Skeletal muscle tissue (tissue), 4 donors: Measurements from ENCODE around the gene FOXB1. TPM values are rescaled to one million over a fixed set of nuclear protein-coding genes. Genes with fewer than 3 reads are reported as not detected.

Experiments
- H3K27ac ChIP-seq: one replicate; pipeline ENCODE4 v1.7.0; 2013; ENCODE audit warnings: mild to moderate bottlenecking, low read depth, low read length, inconsistent platforms
- H3K27me3 ChIP-seq, 3 donors: one replicate each; pipeline ENCODE4 v1.7.0; 2013; ENCODE audit warnings: low read length in 3 of 3; ENCODE audit not compliant: control insufficient read depth in 3 of 3, insufficient read depth in 3 of 3
- H3K36me3 ChIP-seq, 3 donors: one replicate each; pipeline ENCODE4 v1.7.0; 2013; ENCODE audit warnings: low read length in 3 of 3; ENCODE audit not compliant: control insufficient read depth in 3 of 3, insufficient read depth in 3 of 3
- H3K4me1 ChIP-seq, 3 donors: one replicate each; pipeline ENCODE4 v1.7.0; 2013; ENCODE audit warnings: low read length in 3 of 3, mild to moderate bottlenecking in 3 of 3; ENCODE audit not compliant: control insufficient read depth in 3 of 3, insufficient read depth in 3 of 3
- H3K4me3 ChIP-seq, 3 donors: one replicate each; pipeline ENCODE4 v1.7.0; 2013; ENCODE audit warnings: low read length in 3 of 3
- H3K9ac ChIP-seq, 3 donors: one replicate each; pipeline ENCODE4 v1.7.0; 2013; ENCODE audit warnings: low read length in 3 of 3, mild to moderate bottlenecking in 3 of 3, moderate library complexity in 2 of 3, low read depth in 1 of 3
- H3K9me3 ChIP-seq, 3 donors: one replicate each; pipeline ENCODE4 v1.7.0; 2013; ENCODE audit warnings: low read length in 3 of 3; ENCODE audit not compliant: control insufficient read depth in 3 of 3
- total RNA-seq: library from RNA; depleted of rRNA; stranded (reverse); fragments of >200 nt; gene quantifications from one replicate; pipeline ENCODE4 v1.2.3, GENCODE V29; 2014
- donor health status: Osteomylitis.

FOXB1 gene
- total RNA-seq, 1 donor from 2014 or later: not detected

GRCh38 chr15:59976480-59977271 lies 27.4 kb upstream of the FOXB1 start:
- peaks cover 0 to 11% (median 3%) of the 10 kb centered on the region in 3 donors for H3K27me3 ChIP-seq
- H3K4me1 ChIP-seq: no peaks in the 10 kb centered on the region
- H3K4me3 ChIP-seq: no peak overlapping the region
- peaks cover 0 to 2% (median 0%) of the 10 kb centered on the region in 3 donors for H3K9me3 ChIP-seq
- no peak overlapping the region for H3K27ac ChIP-seq
- H3K36me3 ChIP-seq: no peaks in the 10 kb centered on the region
- no peak overlapping the region for H3K9ac ChIP-seq

GRCh38 chr15:59991834-59992233 lies 12.3 kb upstream of the FOXB1 start:
- Histone ChIP-seq H3K27ac (no peak overlapping the region), H3K9ac (no peak overlapping the region), H3K36me3 (no peaks in the 10 kb centered on the region), H3K4me3 (no peak overlapping the region), H3K27me3 (peaks cover 49 to 65% (median 52%) of the 10 kb centered on the region in 3 donors), H3K4me1 (peaks cover 0 to 11% (median 6%) of the 10 kb centered on the region in 3 donors), H3K9me3 (peaks cover 0 to 6% (median 0%) of the 10 kb centered on the region in 3 donors)

GRCh38 chr15:59993041-59993750 lies 10.9 kb upstream of the FOXB1 start:
- H3K4me1 ChIP-seq: peaks cover 4 to 16% (median 9%) of the 10 kb centered on the region in 3 donors
- peaks cover 0 to 2% (median 0%) of the 10 kb centered on the region in 3 donors for H3K9me3 ChIP-seq
- peaks cover 63 to 76% (median 65%) of the 10 kb centered on the region in 3 donors for H3K27me3 ChIP-seq
- H3K36me3 ChIP-seq: no peaks in the 10 kb centered on the region
- H3K4me3 ChIP-seq: no peak overlapping the region
- H3K9ac ChIP-seq: no peak overlapping the region
- H3K27ac ChIP-seq: no peak overlapping the region

GRCh38 chr15:59993950-59994401 lies 10.1 kb upstream of the FOXB1 start:
- Histone ChIP-seq H3K9me3 (peaks cover 0 to 2% (median 0%) of the 10 kb centered on the region in 3 donors), H3K9ac (no peak overlapping the region), H3K4me1 (peaks cover 4 to 16% (median 9%) of the 10 kb centered on the region in 3 donors), H3K36me3 (no peaks in the 10 kb centered on the region), H3K27me3 (peaks cover 71 to 78% (median 73%) of the 10 kb centered on the region in 3 donors), H3K4me3 (no peak overlapping the region), H3K27ac (no peak overlapping the region)

- Histone ChIP-seq H3K4me1 (peaks cover 4 to 16% (median 9%) of the 10 kb centered on the region in 3 donors), H3K9me3 (peaks cover 0 to 2% (median 0%) of the 10 kb centered on the region in 3 donors), H3K36me3 (no peaks in the 10 kb centered on the region), H3K9ac (no peak overlapping the region), H3K27ac (no peak overlapping the region), H3K27me3 (peaks cover 76 to 81% (median 78%) of the 10 kb centered on the region in 3 donors), H3K4me3 (no peak overlapping the region)
Measured at GRCh38 chr15:59994526-59994887, 9.6 kb upstream of the FOXB1 start.

- H3K27me3 ChIP-seq: peaks cover 81 to 87% (median 83%) of the 10 kb centered on the region in 3 donors
Measured at GRCh38 chr15:59994888-59995557, 9.1 kb upstream of the FOXB1 start.

GRCh38 chr15:59995568-59996297 lies 8.4 kb upstream of the FOXB1 start:
- Histone ChIP-seq H3K27ac (no peak overlapping the region), H3K9me3 (peaks cover 0 to 2% (median 0%) of the 10 kb centered on the region in 3 donors), H3K9ac (no peak overlapping the region), H3K4me3 (no peak overlapping the region), H3K36me3 (no peaks in the 10 kb centered on the region), H3K4me1 (peaks cover 4 to 21% (median 9%) of the 10 kb centered on the region in 3 donors), H3K27me3 (peaks cover 84 to 89% (median 89%) of the 10 kb centered on the region in 3 donors)

More at GRCh38 chr15:59994888-59995557, 9.1 kb upstream of the FOXB1 start:
- Histone ChIP-seq H3K9ac (no peak overlapping the region), H3K9me3 (peaks cover 0 to 2% (median 0%) of the 10 kb centered on the region in 3 donors), H3K27ac (no peak overlapping the region), H3K4me3 (no peak overlapping the region), H3K4me1 (peaks cover 4 to 17% (median 9%) of the 10 kb centered on the region in 3 donors), H3K36me3 (no peaks in the 10 kb centered on the region)

GRCh38 chr15:59996298-59997041 lies 7.6 kb upstream of the FOXB1 start:
- H3K9me3 ChIP-seq: peaks cover 0 to 2% (median 0%) of the 10 kb centered on the region in 3 donors
- peaks cover 90 to 95% (median 91%) of the 10 kb centered on the region in 3 donors for H3K27me3 ChIP-seq
- no peak overlapping the region for H3K27ac ChIP-seq
- H3K4me3 ChIP-seq: peak overlapping the region in 1 of 3 donors; percentile 15
- H3K36me3 ChIP-seq: no peaks in the 10 kb centered on the region
- no peak overlapping the region for H3K9ac ChIP-seq
- H3K4me1 ChIP-seq: peaks cover 4 to 21% (median 9%) of the 10 kb centered on the region in 3 donors
